GM23338 (cell line): ENCODE results near the gene NGLY1. TPM values are rescaled to one million over a fixed set of nuclear protein-coding genes. Genes with fewer than 3 reads are reported as not detected.

Experiments
- ATAC-seq: fragments of 200-7000 bp; cut with Tn5 transposase; 3 replicates; pipeline ENCODE4 v1.9.1; 2020
- DNase-seq: peaks from one replicate; pipeline ENCODE4 v3.0.0-alpha.2; 2015; ENCODE audit warnings: low spot score
- H2AFZ ChIP-seq: fragments of 200-600 bp; sonication (generic); 2 replicates; pipeline ENCODE4 v1.8.0; 2016; ENCODE audit warnings: antibody characterized with exemption, mild to moderate bottlenecking, moderate library complexity
- H3F3A ChIP-seq: fragments of 200-600 bp; sonication (generic); replicated peaks from 2 replicates; pipeline ENCODE4 v1.8.0; 2017; ENCODE audit warnings: antibody characterized with exemption, mixed run types, low read depth
- H3K27ac ChIP-seq: fragments of 200-600 bp; sonication (generic); 2 replicates; pipeline ENCODE4 v1.6.1; 2016; ENCODE audit warnings: low read depth
- H3K27me3 ChIP-seq: fragments of 200-600 bp; sonication (generic); 2 replicates; pipeline ENCODE4 v1.8.0; 2016; ENCODE audit warnings: mild to moderate bottlenecking, mixed run types, moderate library complexity; ENCODE audit not compliant: insufficient read depth
- H3K36me3 ChIP-seq: fragments of 200-600 bp; sonication (generic); 2 replicates; pipeline ENCODE4 v1.8.0; 2016; ENCODE audit warnings: mild to moderate bottlenecking; ENCODE audit not compliant: insufficient read depth
- H3K4me1 ChIP-seq: fragments of 200-600 bp; sonication (generic); 2 replicates; pipeline ENCODE4 v1.8.0; 2016; ENCODE audit warnings: mild to moderate bottlenecking, moderate library complexity; ENCODE audit not compliant: insufficient read depth
- H3K4me2 ChIP-seq: fragments of 200-600 bp; sonication (generic); 2 replicates; pipeline ENCODE4 v1.7.1; 2017; ENCODE audit warnings: mixed run types
- H3K4me3 ChIP-seq: fragments of 200-600 bp; sonication (generic); 2 replicates; pipeline ENCODE4 v1.6.1; 2016; ENCODE audit warnings: mixed run types
- H3K79me2 ChIP-seq: fragments of 200-600 bp; sonication (generic); replicated peaks from 2 replicates; pipeline ENCODE4 v1.8.0; 2017; ENCODE audit warnings: mild to moderate bottlenecking; ENCODE audit not compliant: insufficient read depth
- H3K9me2 ChIP-seq: fragments of 200-600 bp; sonication (generic); 2 replicates; pipeline ENCODE4 v1.8.0; 2017; ENCODE audit not compliant: insufficient read depth
- H4K20me1 ChIP-seq: fragments of 200-600 bp; sonication (generic); replicated peaks from 2 replicates; pipeline ENCODE4 v1.8.0; 2017; ENCODE audit warnings: mild to moderate bottlenecking; ENCODE audit not compliant: insufficient read depth
- H3K27ac Mint-ChIP-seq: 2 replicates; pipeline ENCODE4 v1.8.0; 2020; ENCODE audit warnings: inconsistent platforms, mild to moderate bottlenecking, moderate library complexity, mixed read lengths
- H3K27me3 Mint-ChIP-seq: 3 replicates; pipeline ENCODE4 v1.8.0; 2022; ENCODE audit warnings: low read depth, mild to moderate bottlenecking, moderate library complexity, mixed read lengths, inconsistent platforms; ENCODE audit not compliant: insufficient read depth, poor library complexity
- H3K36me3 Mint-ChIP-seq: 3 replicates; pipeline ENCODE4 v1.8.0; 2021; ENCODE audit warnings: low read depth, mild to moderate bottlenecking, inconsistent platforms, moderate library complexity, mixed read lengths
- H3K4me1 Mint-ChIP-seq: 3 replicates; pipeline ENCODE4 v1.8.0; 2020; ENCODE audit warnings: mild to moderate bottlenecking, inconsistent platforms, mixed read lengths
- H3K4me3 Mint-ChIP-seq: 3 replicates; pipeline ENCODE4 v1.8.0; 2021; ENCODE audit warnings: moderate library complexity, mild to moderate bottlenecking, inconsistent platforms, mixed read lengths
- H3K9me3 Mint-ChIP-seq: 3 replicates; pipeline ENCODE4 v1.8.0; 2020; ENCODE audit warnings: moderate library complexity, mild to moderate bottlenecking, inconsistent platforms, mixed read lengths
- CREB1 ChIP-seq: fragments of 250-450 bp; sonication (Bioruptor Pico); IDR thresholded peaks from 2 replicates; pipeline ENCODE4 v1.5.0; 2020; ENCODE audit warnings: low read depth, mild to moderate bottlenecking, moderate library complexity
- CTCF ChIP-seq, 2 experiments: fragments of 200-600 bp in 1 of 2; sonication (generic) in 1 of 2; conservative IDR thresholded peaks; 2 replicates each; pipeline versions ENCODE4 v1.5.1 to v1.6.1; 2016 to 2017; ENCODE audit warnings: antibody characterized with exemption in 2 of 2, low read depth in 2 of 2, mild to moderate bottlenecking in 2 of 2, moderate library complexity in 1 of 2
- ETS1 ChIP-seq: IDR thresholded peaks from 2 replicates; pipeline ENCODE4 v1.6.1; 2016; ENCODE audit warnings: antibody characterized with exemption
- EZH2 ChIP-seq: fragments of 200-600 bp; sonication (generic); IDR thresholded peaks from one replicate; pipeline ENCODE4 v1.8.0; 2017; ENCODE audit warnings: antibody characterized with exemption, mild to moderate bottlenecking, low read depth; ENCODE audit not compliant: unreplicated experiment
- NANOG ChIP-seq: IDR thresholded peaks from 2 replicates; pipeline ENCODE4 v1.6.1; 2016; ENCODE audit warnings: antibody characterized with exemption, borderline replicate concordance
- POLR2AphosphoS5 ChIP-seq: IDR thresholded peaks from 2 replicates; pipeline ENCODE4 v1.6.1; 2016; ENCODE audit warnings: antibody characterized with exemption, low read depth
- ZNF114 ChIP-seq: fragments of 250-450 bp; sonication (Bioruptor Pico); IDR thresholded peaks from 2 replicates; pipeline ENCODE4 v1.5.0; 2020; ENCODE audit warnings: mild to moderate bottlenecking, moderate library complexity
- ZNF462 ChIP-seq: fragments of 250-450 bp; sonication (Bioruptor Pico); IDR thresholded peaks from 2 replicates; pipeline ENCODE4 v1.5.0; 2020; ENCODE audit warnings: mild to moderate bottlenecking, moderate library complexity
- long read RNA-seq: library from polyadenylated mRNA; unstranded; transcript quantifications from one replicate; pipeline ENCODE4 v2.0.0, GENCODE V29; 2020; ENCODE audit not compliant: unreplicated experiment
- polyA plus RNA-seq: library from polyadenylated mRNA; unstranded; fragments of >200 nt; fragmentation: Nextera tagmentation; extraction: Ambion mirVana; gene quantifications from 2 replicates; pipeline ENCODE4 v1.2.1, GENCODE V29; 2016
- total RNA-seq: library from RNA; depleted of rRNA; stranded (reverse); fragments of >200 nt; shearing (Covaris generic); gene quantifications from 2 replicates; pipeline ENCODE4 v1.2.3, GENCODE V29; 2014; rRNA removed

The NGLY1 gene
- total RNA-seq (34.0 and 43.5 TPM in 2 replicates), polyA plus RNA-seq (20.4 TPM in 2 replicates)
- long read RNA-seq, transcript NGLY1-202 (12 exons, 2,473 nt) = major isoform, 15 of 27 reads
- long read RNA-seq, partial matches to known transcripts = 2 of 27 reads
- long read RNA-seq, other reads (novel, unspliced or antisense) = 7 of 27 reads

GRCh38 chr3:25782938-25783660 is at the start of gene NGLY1:
Gene NGLY1 (minus strand): TSS chr3:25783443. CDS start chr3:25783390, 53 bp downstream.
- H3K27ac ChIP-seq = peak within 1 kb of the TSS; percentile 70; the same call in 1 of the 2 replicates
- H4K20me1 ChIP-seq = 0 out of 2 replicates have a peak, but pooled peaks cover 6% of the 10 kb centered on the region
- H3K27me3 ChIP-seq = peaks cover 6% of the 10 kb centered on the region; the same call in 1 of the 2 replicates
- H3K4me1 ChIP-seq = peaks cover 30% of the 10 kb centered on the region
- H3K79me2 ChIP-seq = peaks cover 37% of the 10 kb centered on the region
- no peaks in the 10 kb centered on the region for H3F3A ChIP-seq
- no peaks in the 10 kb centered on the region for H3K36me3 ChIP-seq
- Mint-ChIP-seq H3K4me3 (peak within 1 kb of the TSS; percentile 84), H3K27ac (no peak within 1 kb of the TSS), H3K4me1 (peaks cover 32% of the 10 kb centered on the region), H3K36me3 (peaks cover 3% of the 10 kb centered on the region; the same call in 1 of the 3 replicates), H3K9me3 (peaks cover 4% of the 10 kb centered on the region; the same call in 1 of the 3 replicates), H3K27me3 (peaks cover 2% of the 10 kb centered on the region)
- TF ChIP-seq POLR2AphosphoS5 = peak; percentile 93
- TF ChIP-seq EZH2 = no peak
- peak within 1 kb of the TSS; percentile 92 for H3K4me3 ChIP-seq
- H2AFZ ChIP-seq = peak within 1 kb of the TSS; percentile 70
- no peaks in the 10 kb centered on the region for H3K9me2 ChIP-seq
- H3K4me2 ChIP-seq = peak within 1 kb of the TSS; percentile 94
- DNase-seq (peak; percentile 83), ATAC-seq (peak; percentile 93)

- no peaks in the 10 kb centered on the region for H3F3A ChIP-seq
- no peaks in the 10 kb centered on the region for H3K4me1 ChIP-seq
- H3K4me2 ChIP-seq = no peak overlapping the region
- no peak overlapping the region for H3K27ac ChIP-seq
- no peaks in the 10 kb centered on the region for H3K36me3 ChIP-seq
- no peak overlapping the region for H3K27ac Mint-ChIP-seq
- H2AFZ ChIP-seq = peak overlapping the region; percentile 34; the same call in 1 of the 2 replicates
- no peak for ATAC-seq
- TF ChIP-seq ZNF462 = no peak
- no peak for TF ChIP-seq CREB1 (CRISPR knock-in tag)
- TF ChIP-seq NANOG = no peak
- TF ChIP-seq CTCF (conservative IDR thresholded peaks at IDR 0.05; ENCODE audit: low read depth in 2 of 2) = peak; percentile 47 to 54
- TF ChIP-seq ETS1 = no peak
- no peak for TF ChIP-seq ZNF114 (CRISPR knock-in tag)
- H3K27me3 Mint-ChIP-seq = no peaks in the 10 kb centered on the region
- no peaks in the 10 kb centered on the region for H3K36me3 Mint-ChIP-seq
- no peaks in the 10 kb centered on the region for H4K20me1 ChIP-seq
- no peaks in the 10 kb centered on the region for H3K79me2 ChIP-seq
- H3K4me3 ChIP-seq = no peak overlapping the region
- H3K9me3 Mint-ChIP-seq = no peaks in the 10 kb centered on the region
- DNase-seq = peak; percentile 41
- no peaks in the 10 kb centered on the region for H3K27me3 ChIP-seq
- H3K4me1 Mint-ChIP-seq = peaks cover 3% of the 10 kb centered on the region; the same call in 2 of the 3 replicates
- H3K9me2 ChIP-seq = no peaks in the 10 kb centered on the region
- no peak overlapping the region for H3K4me3 Mint-ChIP-seq
Measured at GRCh38 chr3:25831578-25831977, 48.3 kb upstream of the NGLY1 start.
